Measurements from ENCODE around the gene MLKL.

The MLKL gene

DNA sequence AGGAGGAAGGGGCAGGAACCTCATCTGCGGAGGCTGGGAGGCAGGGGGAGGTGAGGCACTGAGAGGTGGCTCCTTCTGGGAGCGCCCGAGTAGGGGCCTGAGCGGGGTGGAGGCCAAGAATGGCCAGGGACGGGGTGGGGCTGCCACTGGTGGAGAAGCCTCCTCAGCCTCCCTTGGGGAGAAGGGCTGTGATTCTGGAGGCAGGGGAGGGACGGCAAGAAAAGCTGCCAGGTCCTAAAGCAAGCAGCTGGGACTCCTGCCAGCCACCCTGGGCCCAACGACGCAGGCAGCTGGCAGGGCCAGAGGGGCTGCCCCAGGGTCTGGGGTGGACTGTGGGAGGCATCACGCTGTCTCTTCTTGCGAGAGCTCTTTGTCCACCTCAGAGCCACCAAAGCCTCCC lies 12.7 kb upstream of the MLKL start:
- no peak for ATAC-seq (replicated peaks; ENCODE audit: extremely low read depth, poor library complexity, severe bottlenecking)
- Mint-ChIP-seq H3K27ac (ENCODE audit: low read depth) (no peak overlapping the region), H3K36me3 (ENCODE audit: insufficient read depth) (peaks cover 1% of the 10 kb centered on the region), H3K27me3 (peaks cover 10% of the 10 kb centered on the region), H3K4me3 (no peak overlapping the region), H3K4me1 (peaks cover 6% of the 10 kb centered on the region), H3K9me3 (no peaks in the 10 kb centered on the region)
- DNase-seq (ENCODE audit: low spot score in 2 of 2), result no peak

GRCh38 chr16:74711938-74712337 lies 11.3 kb upstream of the MLKL start:
- Mint-ChIP-seq H3K27me3 (peaks cover 3% of the 10 kb centered on the region), H3K27ac (ENCODE audit: low read depth) (no peak overlapping the region), H3K4me1 (peaks cover 6% of the 10 kb centered on the region), H3K9me3 (no peaks in the 10 kb centered on the region), H3K4me3 (no peak overlapping the region), H3K36me3 (ENCODE audit: insufficient read depth) (peaks cover 1% of the 10 kb centered on the region)
- ATAC-seq (replicated peaks; ENCODE audit: extremely low read depth, poor library complexity, severe bottlenecking), result no peak
- no peak for DNase-seq (ENCODE audit: low spot score in 2 of 2)

DNA sequence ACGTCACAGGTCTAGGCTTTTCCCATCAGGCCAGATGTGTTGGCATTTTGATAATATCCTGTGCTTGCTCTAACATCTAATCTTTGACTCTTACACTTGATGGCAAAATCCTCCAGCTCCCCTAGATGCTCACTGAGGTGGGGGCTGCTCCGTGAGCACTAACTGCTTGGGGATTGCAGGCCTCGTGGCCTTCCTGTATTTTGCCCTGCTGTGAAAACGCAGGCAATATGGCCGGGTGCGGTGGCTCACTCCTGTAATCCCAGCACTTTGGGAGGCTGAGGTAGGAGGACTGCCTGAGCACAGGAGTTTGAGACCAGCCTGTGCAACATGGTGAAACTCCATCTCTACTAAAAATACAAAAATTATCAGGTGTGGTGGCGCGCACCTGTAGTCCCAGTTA lies 9.7 kb upstream of the MLKL start:
- Mint-ChIP-seq H3K36me3 (ENCODE audit: insufficient read depth) (peaks cover 1% of the 10 kb centered on the region), H3K27ac (ENCODE audit: low read depth) (no peak overlapping the region), H3K4me1 (peaks cover 6% of the 10 kb centered on the region), H3K27me3 (no peaks in the 10 kb centered on the region), H3K9me3 (no peaks in the 10 kb centered on the region), H3K4me3 (no peak overlapping the region)
- DNase-seq (ENCODE audit: low spot score in 2 of 2) (no peak), ATAC-seq (replicated peaks; ENCODE audit: extremely low read depth, poor library complexity, severe bottlenecking) (no peak)

DNA sequence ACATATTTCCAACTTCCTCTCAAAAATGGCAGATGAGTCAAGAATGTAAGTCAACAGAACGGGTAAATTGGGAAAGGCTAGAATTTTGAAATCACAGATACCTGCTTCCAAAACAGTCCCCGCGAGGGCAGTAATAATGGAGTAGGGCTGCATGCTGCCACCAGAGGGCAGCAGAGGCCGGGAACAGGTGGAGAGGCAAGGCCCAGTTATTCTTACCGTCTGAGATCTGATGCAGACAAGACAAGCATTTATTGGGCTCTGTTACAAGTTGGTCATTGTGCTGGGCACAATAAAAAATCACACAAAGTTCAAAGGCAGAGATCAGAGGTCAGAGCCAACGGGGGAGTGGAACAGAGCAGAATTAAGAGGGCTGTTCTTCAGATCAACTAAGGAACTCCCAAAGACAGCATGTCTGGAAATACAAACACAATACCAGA lies 8.8 kb upstream of the MLKL start:
- ATAC-seq (replicated peaks; ENCODE audit: extremely low read depth, poor library complexity, severe bottlenecking) (peak; percentile 87), DNase-seq (ENCODE audit: low spot score in 2 of 2) (peak; percentile 65 to 69)
- H3K27me3 Mint-ChIP-seq, result no peaks in the 10 kb centered on the region
- H3K4me1 Mint-ChIP-seq, result peaks cover 6% of the 10 kb centered on the region
- no peaks in the 10 kb centered on the region for H3K36me3 Mint-ChIP-seq (ENCODE audit: insufficient read depth)
- H3K9me3 Mint-ChIP-seq, result no peaks in the 10 kb centered on the region
- H3K4me3 Mint-ChIP-seq, result no peak overlapping the region
- H3K27ac Mint-ChIP-seq (ENCODE audit: low read depth), result peak overlapping the region; percentile 70

DNA sequence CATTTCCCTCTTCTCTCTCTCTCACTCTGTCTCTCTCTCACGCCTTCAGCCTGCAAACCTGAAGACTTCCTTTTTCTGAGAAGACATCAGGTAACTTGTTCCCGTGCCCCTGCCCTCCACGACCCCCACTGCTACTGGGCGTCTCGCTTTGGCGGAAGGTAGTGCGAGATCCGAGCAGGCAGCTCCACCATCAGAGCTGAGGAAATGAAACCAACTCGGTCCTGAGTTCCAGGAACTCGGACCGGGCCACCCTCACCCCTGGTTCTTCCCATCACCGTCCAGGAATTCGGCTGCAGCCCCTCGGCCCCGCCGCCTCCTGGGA lies 585 bp downstream of the MLKL start:
- peaks cover 8% of the 10 kb centered on the region for H3K36me3 Mint-ChIP-seq (ENCODE audit: insufficient read depth)
- DNase-seq (ENCODE audit: low spot score in 2 of 2), result no peak

GRCh38 chr16:74699666-74700065 lies 996 bp downstream of the MLKL start:
- Mint-ChIP-seq H3K27ac (ENCODE audit: low read depth) (peak overlapping the region; percentile 100), H3K4me1 (peaks cover 54% of the 10 kb centered on the region), H3K36me3 (ENCODE audit: insufficient read depth) (peaks cover 11% of the 10 kb centered on the region), H3K9me3 (no peaks in the 10 kb centered on the region), H3K4me3 (peak overlapping the region; percentile 100), H3K27me3 (no peaks in the 10 kb centered on the region)
- ATAC-seq (replicated peaks; ENCODE audit: extremely low read depth, poor library complexity, severe bottlenecking), result no peak
- DNase-seq (ENCODE audit: low spot score in 2 of 2), result no peak

More for the DNA sequence above, 585 bp downstream of the MLKL start:
- ATAC-seq (replicated peaks; ENCODE audit: extremely low read depth, poor library complexity, severe bottlenecking), result peak; percentile 29
- Mint-ChIP-seq H3K27ac (ENCODE audit: low read depth) (peak overlapping the region; percentile 100), H3K27me3 (no peaks in the 10 kb centered on the region), H3K4me1 (peaks cover 54% of the 10 kb centered on the region), H3K4me3 (peak overlapping the region; percentile 100), H3K9me3 (no peaks in the 10 kb centered on the region)

DNA sequence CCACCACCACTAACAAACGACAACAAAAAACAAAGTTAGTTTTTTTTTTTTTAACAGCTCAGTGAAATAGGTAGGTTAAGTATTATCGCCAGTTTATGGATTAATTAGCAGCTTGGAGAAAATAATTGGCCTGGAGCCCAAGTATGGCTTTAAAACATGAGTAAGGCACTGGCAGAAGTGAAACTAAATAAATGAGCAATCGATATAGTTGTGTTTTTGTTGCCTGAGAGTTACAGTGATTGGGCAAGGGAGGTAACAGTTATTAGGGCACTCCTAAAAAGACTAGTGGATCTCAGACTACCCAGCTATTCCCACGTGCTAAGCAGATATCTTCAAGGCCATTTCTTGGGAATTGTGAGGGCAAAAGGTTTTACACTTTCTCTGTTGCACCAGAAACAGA lies 2.4 kb downstream of the MLKL start:
- no peak for ATAC-seq (replicated peaks; ENCODE audit: extremely low read depth, poor library complexity, severe bottlenecking)
- H3K4me3 Mint-ChIP-seq, result peak overlapping the region; percentile 100
- DNase-seq (ENCODE audit: low spot score in 2 of 2), result no peak
- H3K9me3 Mint-ChIP-seq, result no peaks in the 10 kb centered on the region
- no peaks in the 10 kb centered on the region for H3K27me3 Mint-ChIP-seq
- peaks cover 54% of the 10 kb centered on the region for H3K4me1 Mint-ChIP-seq
- peak overlapping the region; percentile 100 for H3K27ac Mint-ChIP-seq (ENCODE audit: low read depth)
- peaks cover 19% of the 10 kb centered on the region for H3K36me3 Mint-ChIP-seq (ENCODE audit: insufficient read depth)

DNA sequence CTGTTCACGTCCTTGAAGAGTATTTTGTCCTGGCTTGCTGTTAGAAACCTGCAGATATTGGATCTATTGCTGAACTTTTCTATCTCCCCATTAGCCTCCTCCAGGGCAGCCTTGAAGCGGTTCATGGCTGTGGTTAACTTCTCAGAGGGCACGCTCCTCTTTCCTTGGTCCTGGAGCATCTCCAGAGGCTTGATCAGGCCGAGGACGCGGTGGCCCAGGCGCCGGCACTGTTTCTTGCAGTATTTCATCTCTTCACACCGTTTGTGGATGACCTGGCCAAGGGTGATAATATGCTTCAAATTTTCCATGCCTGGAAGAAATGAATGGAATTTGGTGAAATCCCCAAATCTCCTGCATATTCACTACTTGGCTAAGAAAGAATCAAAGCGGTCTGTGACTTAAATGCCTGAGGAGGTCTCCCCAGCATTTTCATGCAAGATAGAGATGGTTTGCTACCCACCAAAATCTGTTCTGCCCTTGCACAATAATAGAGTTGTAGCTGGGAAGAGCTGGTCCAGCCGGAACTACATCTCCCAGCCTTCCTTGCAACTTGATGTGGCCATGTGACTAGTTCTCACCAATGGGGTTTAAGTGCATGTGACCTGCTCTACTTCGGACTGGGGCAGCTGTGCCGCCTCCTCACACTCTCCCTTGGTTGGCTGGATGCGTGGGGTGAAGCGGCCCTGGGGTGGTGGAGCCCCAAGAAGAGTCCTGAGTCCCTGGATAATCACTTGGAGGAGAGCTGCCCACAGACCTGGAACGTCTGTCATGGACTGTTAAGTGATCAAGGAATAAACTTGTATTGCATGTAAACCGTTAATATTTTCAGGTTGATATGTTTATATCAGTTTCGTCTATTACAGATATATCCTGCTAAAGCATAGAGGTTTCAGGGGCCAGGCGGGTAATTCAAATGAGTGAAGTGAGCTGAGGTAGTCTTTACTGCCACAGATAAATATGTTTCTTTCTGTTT lies 4.9 kb downstream of the MLKL start:
- Mint-ChIP-seq H3K4me1 (peaks cover 60% of the 10 kb centered on the region), H3K27me3 (no peaks in the 10 kb centered on the region), H3K36me3 (ENCODE audit: insufficient read depth) (peaks cover 40% of the 10 kb centered on the region), H3K9me3 (no peaks in the 10 kb centered on the region), H3K4me3 (peak overlapping the region; percentile 77), H3K27ac (ENCODE audit: low read depth) (peak overlapping the region; percentile 56)
- DNase-seq (ENCODE audit: low spot score in 2 of 2), result peak; percentile 34 to 49
- peak; percentile 57 for ATAC-seq (replicated peaks; ENCODE audit: extremely low read depth, poor library complexity, severe bottlenecking)

DNA sequence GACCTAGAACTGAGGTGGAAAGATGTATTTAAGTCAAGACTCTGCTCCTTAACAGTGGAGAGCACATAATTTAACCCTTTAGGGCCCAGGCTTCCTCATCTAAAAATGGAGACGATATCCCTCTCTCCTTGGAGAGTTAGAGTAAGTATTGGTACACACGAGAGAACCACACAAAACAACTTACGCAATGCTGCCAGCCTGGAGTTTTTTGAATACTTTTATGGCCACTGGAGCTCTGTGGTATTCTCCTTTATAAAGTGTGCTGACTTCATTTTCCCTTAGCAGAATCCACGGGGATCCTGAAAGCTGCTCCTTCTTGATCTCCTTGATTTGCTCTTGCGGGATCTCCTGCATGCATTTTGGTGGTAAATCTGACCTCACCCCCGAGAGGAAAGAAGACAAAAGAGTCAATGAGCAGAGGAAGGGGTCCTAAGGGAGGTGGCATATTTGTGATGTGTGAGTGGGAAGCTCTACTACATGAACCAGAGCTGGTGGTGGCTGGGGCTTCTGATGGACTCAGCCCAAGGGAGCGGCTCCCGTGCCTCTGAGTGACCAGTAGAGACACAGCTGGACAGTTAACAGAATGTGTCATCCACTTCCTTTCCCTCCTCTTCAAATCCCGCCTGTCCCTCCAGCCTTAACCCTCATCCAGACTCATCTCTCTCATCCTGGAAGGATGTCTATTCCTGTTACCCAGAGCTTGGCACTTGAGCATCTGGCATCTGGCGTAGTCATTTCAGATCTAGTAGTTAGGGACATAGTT lies 9.4 kb downstream of the MLKL start:
- DNase-seq (ENCODE audit: low spot score in 2 of 2), result no peak
- no peak for ATAC-seq (replicated peaks; ENCODE audit: extremely low read depth, poor library complexity, severe bottlenecking)
- Mint-ChIP-seq H3K4me1 (peaks cover 27% of the 10 kb centered on the region), H3K9me3 (no peaks in the 10 kb centered on the region), H3K27ac (ENCODE audit: low read depth) (peak overlapping the region; percentile 39), H3K27me3 (no peaks in the 10 kb centered on the region), H3K36me3 (ENCODE audit: insufficient read depth) (peaks cover 66% of the 10 kb centered on the region), H3K4me3 (no peak overlapping the region)

DNA sequence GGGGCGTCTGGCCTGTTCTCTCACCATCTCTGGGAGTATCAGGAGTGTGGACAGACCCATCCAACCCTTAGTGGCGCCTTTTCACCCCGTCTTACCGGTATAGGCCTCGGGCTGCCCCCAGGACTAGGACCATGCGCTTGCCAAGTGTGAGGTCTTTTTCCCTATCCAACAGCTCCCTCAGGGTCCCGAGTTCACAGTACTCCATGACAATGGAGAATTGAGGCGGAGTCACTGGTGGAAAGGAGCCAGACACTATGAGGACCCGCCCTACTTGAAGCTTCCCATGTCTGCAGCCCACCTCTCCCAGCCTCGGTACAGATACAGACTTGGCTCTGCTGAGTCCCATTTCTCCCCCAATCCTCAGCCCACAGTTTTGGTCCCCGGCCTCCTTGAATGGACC lies 18.1 kb downstream of the MLKL start:
- Mint-ChIP-seq H3K4me3 (no peak overlapping the region), H3K4me1 (no peaks in the 10 kb centered on the region), H3K27ac (ENCODE audit: low read depth) (no peak overlapping the region), H3K36me3 (ENCODE audit: insufficient read depth) (peaks cover 57% of the 10 kb centered on the region), H3K27me3 (no peaks in the 10 kb centered on the region), H3K9me3 (no peaks in the 10 kb centered on the region)
- DNase-seq (ENCODE audit: low spot score in 2 of 2) (no peak), ATAC-seq (replicated peaks; ENCODE audit: extremely low read depth, poor library complexity, severe bottlenecking) (no peak)

DNA sequence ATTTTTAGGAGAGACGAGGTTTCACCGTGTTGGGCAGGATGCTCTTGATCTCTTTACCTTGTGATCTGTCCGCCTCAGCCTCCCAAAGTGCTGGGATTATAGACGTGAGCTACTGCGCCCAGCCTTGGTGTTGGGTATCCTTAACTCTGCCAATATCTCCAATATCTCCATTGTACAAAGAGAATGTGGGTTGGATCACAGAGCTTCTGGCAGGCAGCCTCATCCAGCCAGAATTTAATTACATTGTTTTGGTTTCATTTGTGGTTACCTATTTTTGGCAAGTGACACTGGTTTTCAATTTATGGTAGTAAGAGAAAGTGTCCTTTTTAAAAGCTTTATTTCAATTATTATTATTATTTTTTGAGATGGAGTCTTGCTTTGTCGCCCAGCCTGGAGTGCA lies 20.0 kb downstream of the MLKL start:
- no peaks in the 10 kb centered on the region for H3K4me1 Mint-ChIP-seq
- H3K9me3 Mint-ChIP-seq, result no peaks in the 10 kb centered on the region
- H3K27ac Mint-ChIP-seq (ENCODE audit: low read depth), result no peak overlapping the region
- DNase-seq (ENCODE audit: low spot score in 2 of 2), result no peak
- H3K4me3 Mint-ChIP-seq, result no peak overlapping the region
- peaks cover 54% of the 10 kb centered on the region for H3K36me3 Mint-ChIP-seq (ENCODE audit: insufficient read depth)
- H3K27me3 Mint-ChIP-seq, result no peaks in the 10 kb centered on the region
- ATAC-seq (replicated peaks; ENCODE audit: extremely low read depth, poor library complexity, severe bottlenecking), result no peak

DNA sequence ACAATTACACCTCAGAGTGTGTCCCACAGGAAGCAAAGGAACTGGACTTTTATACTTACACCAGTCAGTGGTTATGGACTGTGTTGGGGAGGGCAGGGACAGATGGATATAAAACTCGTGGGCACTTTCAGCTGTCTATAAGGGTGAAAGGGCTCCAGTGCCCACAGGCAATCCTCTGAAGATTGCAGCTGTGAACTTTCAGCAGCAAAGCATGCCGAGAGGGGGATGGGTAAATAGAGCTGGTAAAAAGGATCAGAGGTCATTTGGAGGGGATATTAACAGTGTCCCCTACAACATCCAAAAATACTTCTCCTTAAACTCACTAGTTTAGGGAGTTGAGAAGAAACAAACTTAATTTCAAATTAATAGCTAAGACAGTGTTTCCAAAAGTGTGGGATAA lies 20.7 kb downstream of the MLKL start:
- DNase-seq (ENCODE audit: low spot score in 2 of 2) (no peak), ATAC-seq (replicated peaks; ENCODE audit: extremely low read depth, poor library complexity, severe bottlenecking) (no peak)
- Mint-ChIP-seq H3K27me3 (no peaks in the 10 kb centered on the region), H3K4me1 (no peaks in the 10 kb centered on the region), H3K9me3 (no peaks in the 10 kb centered on the region), H3K36me3 (ENCODE audit: insufficient read depth) (peaks cover 48% of the 10 kb centered on the region), H3K27ac (ENCODE audit: low read depth) (no peak overlapping the region), H3K4me3 (no peak overlapping the region)

DNA sequence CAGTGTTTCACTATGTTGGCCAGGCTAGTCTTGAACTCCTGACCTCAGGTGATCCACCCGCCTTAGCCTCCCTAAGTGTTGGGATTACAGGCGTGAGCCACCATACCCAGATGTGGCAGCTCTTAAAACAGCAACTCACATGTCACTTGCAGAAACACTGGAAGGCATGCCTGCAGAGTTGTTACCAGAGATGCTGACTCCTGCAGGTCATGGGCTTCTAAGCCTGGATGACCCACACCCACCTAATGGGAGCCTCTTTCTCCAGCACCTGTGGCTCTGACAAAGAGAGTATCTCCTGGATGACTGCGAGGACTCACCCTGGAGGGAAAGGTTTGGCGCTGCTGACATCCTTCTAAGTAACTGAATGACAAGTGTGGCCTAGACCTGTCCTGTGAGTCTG lies 22.8 kb downstream of the MLKL start:
- DNase-seq (ENCODE audit: low spot score in 2 of 2), result no peak
- no peak for ATAC-seq (replicated peaks; ENCODE audit: extremely low read depth, poor library complexity, severe bottlenecking)
- Mint-ChIP-seq H3K36me3 (ENCODE audit: insufficient read depth) (peaks cover 44% of the 10 kb centered on the region), H3K27ac (ENCODE audit: low read depth) (no peak overlapping the region), H3K4me1 (no peaks in the 10 kb centered on the region), H3K4me3 (no peak overlapping the region), H3K9me3 (no peaks in the 10 kb centered on the region), H3K27me3 (no peaks in the 10 kb centered on the region)

Data from central memory CD8-positive, alpha-beta T cell (primary cell).